T-helper 2 cell (primary cell): ENCODE data around the gene TSGA10.
A peak's percentile ranks its signal among the peaks of the same experiment; 100 is the strongest.
"Not testable (repeated sequence)": the region's sequence is repeated elsewhere in the genome, so short reads cannot be mapped to it uniquely, and the experiment has no call there.

ENCODE experiments used
- DNase-seq, 5 experiments: peaks; one replicate each; pipeline versions ENCODE4 v3.0.0 to v3.0.0-alpha.2; 2012 to 2022

TSGA10 gene

DNA sequence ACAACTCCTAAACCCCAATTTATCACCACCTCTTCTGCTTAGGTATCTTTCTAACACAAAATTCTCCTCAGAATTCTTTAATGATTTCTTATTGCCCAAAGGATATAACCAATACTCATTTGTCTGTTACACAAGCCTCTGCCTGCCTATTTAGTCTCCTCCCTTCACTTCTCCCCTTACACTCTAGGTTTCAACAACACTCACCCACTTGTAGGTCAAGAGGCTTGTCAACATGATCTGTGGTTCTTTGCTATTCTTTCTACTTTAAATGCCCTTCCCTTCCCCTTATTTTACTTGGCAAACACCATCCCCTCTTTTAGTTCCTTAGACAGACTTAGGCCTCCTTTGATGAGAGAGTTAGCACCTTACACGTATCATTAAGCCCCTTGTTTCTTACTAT is 82.2 kb downstream of the TSGA10 start:
- no peak for DNase-seq

DNA sequence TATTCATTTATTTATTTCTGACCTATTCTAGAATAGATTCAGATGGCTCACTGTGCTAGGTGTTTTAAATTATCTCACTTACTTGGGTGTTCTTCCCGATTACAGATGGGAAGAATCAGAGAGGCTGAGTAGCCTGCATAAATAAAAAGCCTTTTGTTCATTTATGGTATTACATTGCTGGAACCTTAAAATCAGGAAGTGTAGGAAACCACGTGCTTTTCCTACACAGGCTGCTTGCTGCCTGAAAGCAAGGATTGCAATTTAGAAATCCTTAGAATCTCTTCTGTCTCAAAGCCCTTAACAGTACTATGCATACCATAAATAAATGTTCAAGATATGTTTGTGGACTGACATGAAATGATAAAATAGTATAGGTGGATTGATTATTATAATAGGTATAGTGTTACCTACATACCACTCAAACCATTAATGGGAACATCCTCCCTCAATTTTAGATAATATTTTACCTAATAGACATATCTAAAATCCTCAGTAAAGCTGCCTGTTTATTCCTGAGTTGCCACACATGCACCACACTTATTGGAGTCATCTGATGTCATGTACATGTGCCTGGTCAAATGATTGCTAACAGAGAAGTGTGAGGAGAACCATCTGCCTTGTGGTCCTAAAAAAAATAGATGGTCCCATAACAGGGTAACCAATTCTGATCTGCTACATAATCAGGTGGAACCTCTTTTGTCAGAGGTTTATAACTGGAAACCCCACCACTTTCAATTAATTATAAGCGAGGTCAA is 86.7 kb downstream of the TSGA10 start:
- DNase-seq, result no peak

DNA sequence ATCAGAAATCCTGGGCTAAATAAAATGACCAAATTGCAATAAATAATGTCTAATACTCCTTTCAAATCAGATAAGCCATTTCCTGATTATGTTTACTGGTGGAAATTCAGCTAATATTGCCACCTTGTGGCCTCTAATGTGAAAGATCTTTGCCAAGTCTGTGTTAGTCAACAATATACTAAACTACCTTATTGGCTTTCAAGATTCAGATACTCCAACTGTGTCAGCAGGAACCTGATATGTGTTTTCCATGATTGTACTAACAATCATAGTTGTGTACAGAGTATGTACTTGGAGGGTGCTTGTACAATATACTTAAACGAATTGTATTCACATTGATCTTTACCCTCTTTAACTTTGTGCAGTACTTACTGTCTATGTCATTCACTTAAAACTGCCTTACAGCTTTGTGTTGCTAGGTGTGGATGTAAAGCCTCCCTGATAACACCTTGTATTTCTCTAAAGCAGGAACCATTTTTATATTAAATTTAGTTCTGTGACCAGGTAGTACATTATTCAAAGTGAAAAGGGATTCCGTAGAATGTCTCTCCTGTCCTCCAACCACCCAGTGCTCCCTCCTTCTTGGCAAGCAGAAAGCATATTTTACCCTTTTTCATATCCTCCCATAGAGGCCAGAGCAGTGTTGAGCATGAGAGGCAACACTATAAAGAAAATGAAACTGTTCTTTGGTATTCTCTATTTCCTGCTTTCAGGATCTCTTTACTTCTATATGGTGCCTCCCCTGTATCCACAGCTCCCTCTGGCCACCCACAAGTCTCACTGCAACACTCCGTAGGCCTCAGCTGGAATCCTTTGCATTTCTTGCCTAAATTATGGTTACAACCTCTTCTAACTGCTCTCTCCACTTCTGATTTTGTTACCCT is 88.4 kb downstream of the TSGA10 start:
- DNase-seq, result peak in 1 of 5 experiments; percentile 70

DNA sequence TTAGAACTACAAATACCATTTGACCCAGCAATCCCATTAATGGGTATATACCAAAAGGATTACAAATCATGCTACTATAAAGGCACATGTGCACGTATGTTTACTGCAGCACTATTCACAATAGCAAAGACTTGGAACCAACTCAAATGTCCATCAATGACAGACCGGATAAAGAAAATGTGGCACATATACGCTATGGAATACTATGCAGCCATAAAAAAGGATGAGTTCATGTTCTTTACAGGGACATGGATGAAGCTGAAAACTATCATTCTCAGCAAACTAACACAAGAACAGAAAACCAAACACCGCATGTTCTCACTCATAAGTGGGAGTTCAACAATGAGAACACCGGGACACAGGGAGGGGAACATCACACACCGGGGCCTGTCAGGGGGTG is 105.6 kb downstream of the TSGA10 start:
- not testable (repeated sequence) for DNase-seq

DNA sequence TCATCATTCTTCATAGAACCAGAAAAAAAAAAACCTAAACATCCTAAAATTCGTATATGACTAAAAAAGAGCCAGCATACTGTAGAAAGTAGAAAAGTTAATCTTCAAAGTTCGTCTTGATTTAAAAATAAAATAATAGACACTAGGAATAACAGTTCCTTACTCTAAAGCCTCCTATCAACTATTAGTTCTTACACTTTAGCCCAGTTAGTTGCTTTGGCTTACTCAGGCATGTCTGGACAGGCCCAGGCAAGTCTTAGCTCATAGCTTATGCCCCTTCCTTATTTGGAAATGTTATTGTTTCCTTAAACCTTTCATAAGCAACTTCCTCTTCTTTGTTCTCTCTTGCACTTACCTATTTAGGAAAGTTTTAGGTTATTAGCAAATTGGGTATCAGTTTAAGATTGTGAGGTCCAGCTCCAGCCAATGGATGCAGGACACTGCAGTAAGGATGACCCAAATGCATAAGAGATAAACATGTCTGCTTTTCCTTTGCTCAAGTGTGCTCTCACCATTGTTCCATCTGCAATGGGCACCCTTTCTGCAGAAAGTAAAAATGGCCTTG is 113.9 kb downstream of the TSGA10 start:
- not testable (repeated sequence) for DNase-seq

DNA sequence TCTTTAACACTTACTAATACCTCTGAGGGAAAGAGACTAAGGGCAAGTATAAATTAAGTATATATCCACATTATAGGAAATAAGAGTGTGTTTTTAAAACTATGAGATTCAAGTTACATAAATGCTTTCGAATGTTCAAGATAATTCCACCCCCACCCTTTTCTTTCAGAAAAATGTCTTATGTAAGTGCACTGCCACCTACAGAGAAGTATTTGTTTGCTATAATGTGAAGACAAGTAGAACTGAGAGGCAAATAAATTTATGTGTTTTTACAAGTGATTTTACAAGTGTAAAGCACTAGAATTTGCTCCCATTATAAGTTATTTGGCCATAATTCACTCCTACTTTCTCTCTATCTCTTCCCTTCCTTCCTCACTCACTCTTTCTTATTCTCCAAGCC is 118.8 kb downstream of the TSGA10 start:
- no peak for DNase-seq

DNA sequence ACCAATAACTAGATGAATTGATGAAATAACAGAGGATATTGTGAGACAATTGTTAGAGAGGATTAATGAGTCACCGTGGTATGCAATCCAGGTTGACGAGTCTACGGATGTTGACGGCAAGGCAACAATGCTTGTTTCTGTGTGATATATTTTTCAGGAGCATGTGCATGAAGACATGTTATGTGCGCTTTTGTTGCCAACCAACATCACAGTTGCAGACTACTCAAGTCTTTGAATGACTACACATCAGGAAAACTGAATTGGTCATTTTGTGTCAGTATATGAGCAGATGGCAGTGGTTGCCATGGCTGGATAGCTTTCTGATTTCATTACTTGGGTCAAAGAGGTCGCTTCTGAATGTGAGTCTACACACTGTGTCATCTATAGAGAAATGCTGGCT is 122.0 kb downstream of the TSGA10 start:
- peak in 1 of 5 experiments; percentile 27 for DNase-seq

DNA sequence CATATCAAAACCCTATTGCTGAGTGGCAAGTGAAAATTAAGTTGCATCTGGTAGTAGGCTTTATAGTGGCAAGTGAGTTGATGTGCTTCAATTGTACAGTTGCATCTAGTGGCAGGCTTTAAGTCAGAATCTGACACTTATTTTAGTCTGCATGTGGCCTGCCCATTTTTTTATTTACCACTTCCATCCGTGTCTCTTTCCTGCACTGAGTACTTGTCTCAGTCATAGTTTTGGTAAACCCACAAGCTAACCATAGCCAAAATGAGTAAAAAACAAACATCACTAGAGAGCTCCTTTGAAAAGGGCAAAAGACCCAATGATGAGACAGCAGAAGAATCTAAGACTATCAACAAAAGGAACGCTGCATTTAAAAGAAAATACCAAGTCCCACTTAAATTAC is 122.7 kb downstream of the TSGA10 start:
- DNase-seq, result peak in 1 of 5 experiments; percentile 87

DNA sequence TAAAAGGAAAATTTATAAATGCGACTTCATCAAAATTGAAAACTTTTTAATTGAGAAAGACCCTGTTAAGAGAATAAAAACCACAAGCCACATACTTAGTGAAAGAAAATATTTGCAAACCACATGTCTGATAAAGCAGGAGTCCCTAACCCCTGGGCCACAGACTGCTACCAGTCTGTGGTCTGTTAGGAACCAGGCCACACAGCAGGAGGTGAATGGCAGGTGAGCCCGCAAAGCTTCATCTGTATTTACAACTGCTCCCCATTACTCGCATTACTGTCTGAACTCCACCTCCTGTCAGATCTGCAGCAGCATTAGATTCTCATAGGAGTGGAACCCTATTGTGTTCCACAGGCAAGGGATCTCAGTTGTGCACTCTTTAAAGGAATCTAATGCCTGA is 123.3 kb downstream of the TSGA10 start:
- DNase-seq, result peak in 1 of 5 experiments; percentile 46

DNA sequence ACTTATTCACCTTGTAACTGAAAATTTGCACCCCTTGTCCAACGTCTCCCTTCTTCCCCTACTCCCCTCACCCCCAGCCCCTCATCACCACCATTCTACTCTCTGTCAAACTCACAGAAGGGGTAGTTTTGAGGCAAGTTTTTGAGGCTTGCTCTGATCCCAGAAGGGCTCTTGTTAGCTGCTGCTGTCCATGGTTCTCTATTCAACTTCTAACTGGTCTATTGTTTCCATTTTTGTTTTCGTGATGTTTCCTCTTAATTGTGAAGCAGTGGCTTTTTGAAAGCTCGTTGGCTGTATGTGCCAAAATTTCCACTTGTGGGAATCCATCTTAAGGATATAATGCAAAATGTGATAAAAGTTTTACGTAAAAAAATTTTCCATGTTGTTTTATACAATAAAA is 126.2 kb downstream of the TSGA10 start:
- no peak for DNase-seq

DNA sequence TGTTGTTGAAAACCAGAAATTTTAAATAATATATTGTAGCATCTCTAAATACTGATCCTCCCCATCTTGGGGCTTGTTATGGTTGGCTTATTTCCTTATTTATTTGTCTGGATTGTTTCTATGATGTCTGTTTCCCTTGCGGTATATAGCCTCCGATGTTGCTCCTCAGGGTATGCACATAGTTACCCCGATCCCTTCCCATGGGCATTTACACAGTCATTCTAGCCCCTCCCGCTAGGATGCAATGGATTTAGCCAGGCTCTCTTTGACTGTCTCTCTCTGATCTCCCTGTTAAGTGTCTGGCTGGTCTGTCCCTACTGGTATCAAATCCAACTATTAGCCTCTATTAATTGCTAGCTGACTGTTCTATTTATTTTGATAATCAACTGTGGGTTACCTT is 126.9 kb downstream of the TSGA10 start:
- DNase-seq, result no peak

DNA sequence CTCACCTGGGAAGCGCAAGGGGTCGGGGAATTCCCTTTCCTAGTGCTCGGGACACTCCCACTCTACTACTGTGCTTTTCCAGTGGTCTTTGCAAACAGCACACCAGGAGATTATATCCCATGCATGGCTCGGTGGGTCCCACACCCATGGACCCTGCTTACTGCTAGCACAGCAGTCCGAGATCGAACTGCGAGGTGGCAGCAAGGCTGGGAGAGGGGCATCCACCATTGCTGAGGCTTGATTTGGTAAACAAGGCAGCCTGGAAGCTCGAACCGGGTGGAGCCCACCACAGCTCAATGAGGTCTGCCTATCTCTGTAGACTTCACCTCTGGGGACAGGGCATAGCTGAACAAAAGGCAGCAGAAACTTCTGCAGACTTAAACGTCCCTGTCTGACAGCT is 154.0 kb downstream of the TSGA10 start:
- DNase-seq, result no peak

DNA sequence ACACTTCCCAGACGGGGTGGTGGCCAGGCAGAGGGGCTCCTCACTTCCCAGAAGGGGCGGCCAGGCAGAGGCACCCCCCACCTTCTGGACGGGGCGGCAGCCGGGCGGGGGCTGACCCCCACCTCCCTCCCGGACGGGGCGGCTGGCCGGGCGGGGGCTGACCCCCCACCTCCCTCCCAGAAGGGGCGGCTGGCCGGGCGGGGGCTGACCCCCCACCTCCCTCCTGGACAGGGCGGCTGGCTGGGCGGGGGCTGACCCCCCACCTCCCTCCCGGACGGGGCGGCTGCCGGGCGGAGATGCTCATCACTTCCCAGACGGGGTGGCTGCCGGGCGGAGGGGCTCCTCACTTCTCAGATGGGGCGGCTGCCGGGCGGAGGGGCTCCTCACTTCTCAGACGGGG is 166.0 kb downstream of the TSGA10 start:
- not testable (repeated sequence) for DNase-seq

DNA sequence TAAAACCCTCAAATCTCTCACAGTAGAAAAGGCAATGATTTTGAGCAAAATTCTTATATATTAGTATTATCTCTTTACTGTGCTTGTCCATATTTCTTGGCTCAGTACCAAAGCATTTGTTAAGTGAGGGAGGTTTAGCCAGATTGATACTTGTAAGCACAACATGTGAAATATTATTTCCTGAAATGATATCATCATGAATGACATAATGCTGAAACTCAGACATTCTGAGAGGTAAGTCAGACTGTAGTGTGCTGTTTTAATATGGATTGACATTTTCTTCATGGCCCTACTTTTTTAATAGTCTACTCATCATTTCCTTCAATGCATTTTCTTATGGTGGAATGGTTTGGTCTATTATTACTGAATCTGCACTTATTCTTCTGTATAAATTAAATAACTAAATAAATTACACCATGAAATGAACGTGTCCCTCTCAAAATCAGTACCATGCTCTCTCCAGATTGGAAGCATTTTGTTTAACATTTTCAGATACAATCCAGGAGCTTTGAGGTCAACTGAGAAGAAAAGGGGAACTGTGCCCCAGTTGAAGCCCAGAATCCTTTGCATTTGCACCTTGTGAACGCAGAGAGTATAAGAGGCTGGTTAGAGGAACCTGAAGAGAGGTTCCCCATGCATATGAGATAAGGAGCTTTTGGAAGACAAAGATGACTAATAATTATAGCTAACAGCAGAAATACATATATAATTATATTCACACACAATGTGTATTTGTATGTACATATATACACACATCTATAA is 168.7 kb downstream of the TSGA10 start:
- no peak for DNase-seq

DNA sequence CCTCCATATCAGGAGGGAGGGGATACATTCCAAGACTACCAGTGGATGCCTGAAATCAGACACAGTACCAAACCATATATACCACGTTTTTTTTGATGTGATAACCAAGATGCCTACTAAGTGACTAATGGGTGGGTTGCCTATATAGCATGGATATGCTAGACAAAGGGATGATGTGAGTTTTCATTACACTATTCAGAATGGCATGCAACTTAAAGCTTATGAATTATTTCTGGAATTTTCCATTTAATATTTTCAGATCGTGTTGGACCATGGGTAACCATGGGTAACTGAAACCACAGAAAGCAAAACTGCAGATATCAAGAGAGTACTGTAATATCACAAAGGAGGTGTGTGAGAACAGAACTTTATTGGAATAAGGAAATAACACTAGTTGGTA is 179.1 kb downstream of the TSGA10 start:
- DNase-seq, result no peak

DNA sequence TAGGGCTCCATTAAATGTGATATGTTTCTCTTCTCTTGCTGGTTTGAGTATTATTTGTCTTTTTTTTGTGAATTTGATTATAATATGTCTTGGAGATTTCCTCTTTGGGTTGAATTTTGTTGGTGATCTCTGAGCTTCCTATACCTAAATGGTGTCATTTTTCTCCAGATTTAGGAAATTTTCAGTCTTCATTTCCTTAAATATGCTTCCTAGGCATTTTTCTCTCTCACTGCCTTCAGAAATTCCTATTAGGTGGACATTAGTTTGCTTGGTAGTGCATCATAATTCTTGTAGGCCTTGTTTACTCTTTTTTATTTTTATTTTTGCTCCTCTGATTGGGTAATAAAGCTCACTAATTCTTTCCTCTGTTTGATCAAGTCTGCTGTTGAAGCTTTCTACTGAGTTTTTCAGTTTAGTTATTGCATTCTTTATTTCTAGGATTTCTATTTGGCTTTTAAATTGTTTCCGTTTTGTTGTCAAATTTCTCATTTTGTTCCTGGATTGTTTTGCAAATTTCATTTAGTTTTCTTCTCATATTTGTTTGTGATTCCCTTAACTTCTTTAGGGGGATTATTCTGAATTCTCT is 182.1 kb downstream of the TSGA10 start:
- DNase-seq, result no peak

DNA sequence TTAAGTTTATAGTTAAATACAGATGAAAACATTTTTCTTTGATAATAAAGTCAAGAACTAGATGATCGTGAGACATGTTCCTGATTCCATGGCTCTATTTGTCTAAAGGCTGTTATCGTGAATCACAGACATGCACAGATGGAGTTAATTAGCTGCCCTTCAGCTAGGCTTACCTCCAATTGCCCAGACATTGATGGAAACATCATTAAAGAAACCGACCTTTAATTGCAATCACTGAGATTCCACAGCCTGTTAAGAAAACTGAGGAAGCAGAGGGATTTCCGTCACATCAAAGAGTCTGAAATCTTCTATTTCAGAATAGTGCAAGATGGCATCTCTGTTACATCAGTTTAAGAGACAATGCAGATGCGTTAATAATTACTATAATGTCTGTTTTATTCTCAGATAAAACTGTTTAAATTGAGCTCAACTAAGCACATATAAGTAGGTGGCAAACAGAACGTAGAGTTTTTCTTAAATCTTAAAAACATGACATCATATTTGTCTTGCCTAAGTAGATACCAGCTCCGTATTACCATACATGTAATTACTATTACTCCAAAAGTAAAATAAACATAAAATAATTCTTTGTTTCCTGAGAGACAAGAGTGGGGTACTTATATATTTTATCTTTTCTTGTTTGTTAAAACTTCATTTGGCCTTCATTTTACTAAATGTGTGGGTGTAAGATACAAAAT is 194.8 kb downstream of the TSGA10 start:
- DNase-seq, result no peak

DNA sequence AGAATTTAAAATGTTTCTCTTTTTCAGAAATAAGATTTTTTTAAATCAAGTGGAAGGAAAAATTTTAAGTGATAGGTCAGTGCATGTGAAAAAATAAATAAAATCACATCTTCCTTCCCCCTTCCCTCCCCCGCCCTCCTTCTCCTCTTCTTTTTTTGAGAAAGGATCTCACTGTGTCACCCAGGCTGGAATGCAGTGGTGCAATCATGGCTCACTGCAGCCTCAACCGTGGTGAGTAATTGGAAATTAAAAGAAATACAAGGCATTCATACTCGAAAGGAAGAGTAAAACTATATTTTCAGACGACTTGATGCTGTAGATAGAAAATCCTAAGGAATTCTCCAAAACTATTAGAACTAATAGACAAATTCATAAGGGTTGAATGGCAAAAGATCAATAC is 201.8 kb downstream of the TSGA10 start:
- DNase-seq, result no peak

DNA sequence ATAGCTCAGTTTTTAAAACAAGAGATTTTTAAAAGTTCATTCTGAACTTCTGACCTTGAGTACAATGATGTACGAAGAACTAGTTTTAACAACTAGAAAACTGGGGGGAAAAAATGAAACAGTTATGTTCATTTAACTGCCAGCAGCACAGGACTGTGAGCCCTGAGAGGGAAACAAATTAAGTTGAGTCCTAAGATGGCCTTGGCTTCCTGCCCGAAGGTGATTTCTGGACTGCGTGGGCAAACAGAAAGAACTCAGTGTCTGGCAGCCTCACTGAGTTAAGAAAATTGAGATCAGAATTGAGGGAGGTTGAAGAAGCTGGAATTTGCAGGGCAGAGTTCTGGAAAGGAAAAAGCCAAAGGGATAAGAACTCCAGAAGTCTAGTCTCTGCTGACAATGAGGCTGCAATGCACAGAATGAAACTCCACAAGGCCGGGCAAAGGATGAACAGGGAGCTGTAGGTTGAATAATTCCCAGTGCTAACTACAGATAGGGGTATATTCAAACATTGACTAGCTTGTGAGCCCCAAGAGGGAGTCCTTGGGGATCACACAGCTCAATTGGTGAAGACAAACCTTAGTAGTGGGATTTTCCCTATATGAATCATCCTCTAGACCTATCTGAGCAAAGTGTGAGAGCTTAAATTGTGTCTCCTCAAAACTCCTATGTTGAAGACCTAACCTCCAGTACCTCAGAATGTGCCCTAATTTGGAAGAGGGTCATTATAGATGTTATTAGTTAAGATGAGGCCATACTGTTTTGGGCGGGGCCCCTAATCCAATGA is 205.6 kb downstream of the TSGA10 start:
- no peak for DNase-seq

DNA sequence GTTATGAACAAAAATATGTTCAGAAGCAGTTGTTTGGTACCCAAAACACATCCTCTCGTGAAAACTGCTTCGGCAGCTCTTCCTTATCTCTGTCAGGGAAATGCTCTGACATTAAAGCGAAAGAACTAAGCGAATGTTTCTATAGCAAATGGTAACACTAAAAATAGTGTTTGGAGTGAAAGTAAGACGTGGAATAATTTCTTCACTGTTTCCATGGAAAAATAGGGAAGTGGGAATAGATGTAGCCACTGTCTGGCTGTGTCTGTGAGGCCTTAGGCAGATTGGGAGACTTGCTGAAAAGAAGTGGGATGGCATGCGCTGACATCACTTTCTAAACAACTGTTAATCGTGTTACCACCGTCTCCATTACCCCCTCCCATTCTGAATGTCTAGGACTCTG is 207.2 kb downstream of the TSGA10 start:
- no peak for DNase-seq
